ENCODE data around the gene SRD5A3.
"Not testable (repeated sequence)": the region's sequence is repeated elsewhere in the genome, so short reads cannot be mapped to it uniquely, and the experiment has no call there.

SRD5A3 gene

DNA sequence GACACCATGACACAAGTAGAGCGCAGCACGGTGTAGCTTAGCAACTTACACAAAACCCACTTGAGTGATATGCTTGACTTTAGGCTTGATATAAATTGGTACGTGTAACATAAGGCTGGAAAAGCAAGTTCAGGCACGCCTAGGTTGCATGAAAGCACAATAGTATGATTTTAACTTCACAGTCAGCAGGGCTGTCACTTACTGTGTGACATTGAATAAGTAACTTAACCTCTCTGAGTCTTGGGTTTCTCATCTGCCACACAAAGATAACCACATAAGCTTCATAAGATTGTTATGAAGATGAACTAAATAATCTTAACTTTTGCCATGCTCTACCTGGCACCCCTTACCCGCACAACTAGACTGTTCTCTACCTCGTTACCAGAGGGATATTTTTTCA is 9.5 kb downstream of the SRD5A3 start:
- DNase-seq, result no peak
- Mint-ChIP-seq H3K27ac (no peak overlapping the region), H3K4me1 (peaks cover 17% of the 10 kb centered on the region), H3K27me3 (no peaks in the 10 kb centered on the region), H3K4me3 (no peak overlapping the region), H3K9me3 (no peaks in the 10 kb centered on the region), H3K36me3 (ENCODE audit: low read depth) (peaks cover 26% of the 10 kb centered on the region)
- no peak for ATAC-seq

DNA sequence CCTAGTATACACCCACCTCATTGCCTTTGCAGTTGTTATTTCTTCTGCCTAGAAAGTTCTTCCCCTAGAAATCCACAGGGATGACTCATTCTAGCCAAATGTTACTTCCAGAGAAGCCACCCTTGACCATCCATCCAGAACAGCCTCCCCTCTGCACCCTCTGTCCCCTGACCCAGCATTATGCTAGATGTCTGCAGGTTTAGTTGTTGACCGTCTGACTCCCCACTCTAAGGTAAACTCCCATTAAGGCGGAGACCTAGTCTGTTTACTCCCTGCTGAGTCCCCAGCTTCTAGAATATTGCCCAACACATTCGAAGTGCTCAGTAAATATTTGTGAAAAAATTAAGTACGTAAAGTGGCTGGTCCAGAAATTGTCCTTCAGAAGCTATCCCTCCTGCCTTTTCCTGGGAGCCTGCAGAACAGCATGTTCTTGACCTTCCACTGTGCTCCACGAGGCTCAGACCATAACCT is 11.0 kb downstream of the SRD5A3 start:
- H3K9me3 Mint-ChIP-seq, result no peaks in the 10 kb centered on the region
- ATAC-seq (no peak), DNase-seq (no peak)
- H3K4me1 Mint-ChIP-seq, result peaks cover 17% of the 10 kb centered on the region
- no peak overlapping the region for H3K27ac Mint-ChIP-seq
- no peaks in the 10 kb centered on the region for H3K27me3 Mint-ChIP-seq
- peaks cover 22% of the 10 kb centered on the region for H3K36me3 Mint-ChIP-seq (ENCODE audit: low read depth)
- H3K4me3 Mint-ChIP-seq, result no peak overlapping the region

DNA sequence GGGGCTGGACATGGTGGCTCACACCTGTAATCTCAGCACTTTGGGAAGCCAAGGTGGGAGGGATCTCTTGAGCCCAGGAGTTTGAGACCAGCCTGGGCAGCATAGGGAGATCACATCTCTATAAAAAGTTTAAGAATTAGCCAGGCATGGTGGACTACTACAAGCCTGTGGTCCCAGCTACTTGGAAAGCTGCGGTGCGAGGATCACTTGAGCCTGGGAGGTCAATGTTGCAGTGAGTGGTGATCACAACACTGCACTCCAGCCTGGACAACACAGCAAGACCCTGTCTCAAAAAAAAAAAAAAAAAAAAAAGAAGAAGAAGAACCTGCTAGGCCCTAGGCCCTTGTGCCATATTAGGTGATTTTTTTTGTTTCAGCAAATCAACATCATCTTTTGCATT is 12.2 kb downstream of the SRD5A3 start:
- no peaks in the 10 kb centered on the region for H3K9me3 Mint-ChIP-seq
- H3K36me3 Mint-ChIP-seq (ENCODE audit: low read depth), result peaks cover 12% of the 10 kb centered on the region
- DNase-seq, result no peak
- peaks cover 16% of the 10 kb centered on the region for H3K4me1 Mint-ChIP-seq
- no peak overlapping the region for H3K4me3 Mint-ChIP-seq
- H3K27me3 Mint-ChIP-seq, result no peaks in the 10 kb centered on the region
- no peak overlapping the region for H3K27ac Mint-ChIP-seq
- peak; percentile 12 for ATAC-seq

DNA sequence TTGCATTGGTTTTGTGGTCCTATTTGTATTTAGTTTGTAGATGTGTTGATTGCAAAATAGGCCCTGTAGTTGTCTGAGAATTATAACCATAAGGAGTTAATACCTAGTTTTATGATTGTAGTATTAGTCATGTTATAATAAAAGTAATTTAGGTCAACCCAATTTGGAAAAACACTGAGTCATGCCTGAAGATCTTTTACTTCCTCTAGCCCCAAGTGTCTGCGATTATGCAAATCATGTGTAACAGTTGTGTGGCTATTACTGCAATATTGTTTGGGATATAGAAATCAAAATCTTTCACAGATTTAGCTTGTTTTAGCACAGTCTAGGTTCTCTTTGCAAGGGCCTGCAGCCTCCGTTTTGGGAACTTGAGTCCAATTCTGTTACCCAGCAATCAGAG is 12.6 kb downstream of the SRD5A3 start:
- peaks cover 8% of the 10 kb centered on the region for H3K36me3 Mint-ChIP-seq (ENCODE audit: low read depth)
- DNase-seq, result no peak
- no peak overlapping the region for H3K27ac Mint-ChIP-seq
- H3K27me3 Mint-ChIP-seq, result no peaks in the 10 kb centered on the region
- no peaks in the 10 kb centered on the region for H3K9me3 Mint-ChIP-seq
- H3K4me1 Mint-ChIP-seq, result peaks cover 16% of the 10 kb centered on the region
- peak; percentile 80 for ATAC-seq
- H3K4me3 Mint-ChIP-seq, result no peak overlapping the region

DNA sequence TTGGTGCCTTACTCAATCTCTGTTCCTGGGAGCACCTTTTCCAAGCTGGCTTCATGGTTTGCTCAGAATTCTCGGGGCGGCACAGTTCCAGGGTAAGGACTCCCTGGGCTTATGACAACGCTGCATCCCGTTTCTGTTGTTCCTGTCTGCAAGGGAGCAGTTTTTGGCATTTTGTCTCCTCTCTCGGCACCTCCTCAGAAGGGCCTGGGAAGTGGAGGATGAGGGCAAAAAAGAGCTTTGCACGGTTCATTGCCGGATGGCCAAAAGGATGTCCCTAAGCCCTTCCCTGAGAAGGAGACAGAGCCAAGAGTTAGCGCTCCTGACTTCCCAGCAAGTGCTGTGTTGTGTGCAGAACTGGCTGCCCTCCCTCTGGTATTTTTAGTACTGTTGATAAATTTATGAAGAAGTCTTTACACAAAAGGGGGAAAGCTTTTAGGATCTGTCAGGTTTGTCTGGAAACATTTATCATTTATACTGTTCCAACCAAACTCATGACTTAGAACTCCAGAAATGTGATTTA is 13.4 kb downstream of the SRD5A3 start:
- Mint-ChIP-seq H3K4me3 (no peak overlapping the region), H3K27me3 (no peaks in the 10 kb centered on the region), H3K9me3 (no peaks in the 10 kb centered on the region), H3K36me3 (ENCODE audit: low read depth) (peaks cover 6% of the 10 kb centered on the region), H3K4me1 (peaks cover 16% of the 10 kb centered on the region), H3K27ac (no peak overlapping the region)
- DNase-seq, result no peak
- no peak for ATAC-seq

DNA sequence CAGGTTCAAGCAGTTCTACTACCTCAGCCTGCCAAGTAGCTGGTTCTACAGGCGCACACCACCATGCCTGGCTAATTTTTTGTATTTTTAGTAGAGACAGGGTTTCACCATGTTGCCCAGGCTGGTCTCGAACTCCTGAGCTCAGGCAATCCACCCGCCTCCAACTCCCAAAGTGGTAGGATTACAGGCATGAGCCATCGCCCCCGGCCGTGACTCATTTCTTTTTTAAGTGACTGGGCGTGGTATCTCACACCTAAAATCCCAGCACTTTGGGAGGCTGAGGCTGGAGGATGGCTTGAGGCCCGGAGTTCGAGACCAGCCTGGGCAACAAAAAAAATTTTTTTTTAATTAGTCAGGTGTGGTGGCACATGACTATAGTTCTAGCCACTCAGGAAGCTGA is 16.9 kb downstream of the SRD5A3 start:
- H3K9me3 Mint-ChIP-seq; H3K36me3 Mint-ChIP-seq (ENCODE audit: low read depth); H3K4me3 Mint-ChIP-seq; H3K27me3 Mint-ChIP-seq; H3K27ac Mint-ChIP-seq; ATAC-seq; DNase-seq: not testable (repeated sequence)
- peaks cover 13% of the 10 kb centered on the region for H3K4me1 Mint-ChIP-seq

DNA sequence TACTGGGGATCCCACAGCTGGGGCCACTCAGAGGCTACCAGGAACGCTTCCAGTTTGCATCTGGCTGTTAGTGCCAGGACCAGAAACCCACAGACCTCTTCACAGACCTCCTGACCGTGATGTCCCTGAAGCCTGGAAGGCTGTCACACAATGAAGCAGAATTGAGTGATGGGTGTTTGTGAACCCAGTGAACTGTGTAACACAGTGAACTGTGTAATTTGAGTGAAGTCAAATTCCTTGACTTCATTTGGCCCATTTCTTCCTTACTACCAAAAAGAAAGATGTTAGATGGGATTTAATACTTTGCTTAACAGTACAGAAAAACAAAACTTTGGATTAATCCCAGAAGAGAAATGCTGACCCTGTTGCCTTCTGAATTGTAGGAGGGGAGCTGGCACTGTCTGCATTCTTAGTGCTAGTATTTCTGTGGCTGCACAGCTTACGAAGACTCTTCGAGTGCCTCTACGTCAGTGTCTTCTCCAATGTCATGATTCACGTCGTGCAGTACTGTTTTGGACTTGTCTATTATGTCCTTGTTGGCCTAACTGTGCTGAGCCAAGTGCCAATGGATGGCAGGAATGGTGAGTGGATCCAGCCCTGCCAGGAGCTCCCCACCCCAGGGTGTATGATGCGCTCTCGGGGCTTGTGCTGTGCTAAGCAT is 17.8 kb downstream of the SRD5A3 start:
- ATAC-seq, result no peak
- H3K27me3 Mint-ChIP-seq, result no peaks in the 10 kb centered on the region
- H3K36me3 Mint-ChIP-seq (ENCODE audit: low read depth), result peaks cover 9% of the 10 kb centered on the region
- peaks cover 6% of the 10 kb centered on the region for H3K4me1 Mint-ChIP-seq
- no peak overlapping the region for H3K4me3 Mint-ChIP-seq
- no peak for DNase-seq
- H3K9me3 Mint-ChIP-seq, result no peaks in the 10 kb centered on the region
- H3K27ac Mint-ChIP-seq, result no peak overlapping the region

DNA sequence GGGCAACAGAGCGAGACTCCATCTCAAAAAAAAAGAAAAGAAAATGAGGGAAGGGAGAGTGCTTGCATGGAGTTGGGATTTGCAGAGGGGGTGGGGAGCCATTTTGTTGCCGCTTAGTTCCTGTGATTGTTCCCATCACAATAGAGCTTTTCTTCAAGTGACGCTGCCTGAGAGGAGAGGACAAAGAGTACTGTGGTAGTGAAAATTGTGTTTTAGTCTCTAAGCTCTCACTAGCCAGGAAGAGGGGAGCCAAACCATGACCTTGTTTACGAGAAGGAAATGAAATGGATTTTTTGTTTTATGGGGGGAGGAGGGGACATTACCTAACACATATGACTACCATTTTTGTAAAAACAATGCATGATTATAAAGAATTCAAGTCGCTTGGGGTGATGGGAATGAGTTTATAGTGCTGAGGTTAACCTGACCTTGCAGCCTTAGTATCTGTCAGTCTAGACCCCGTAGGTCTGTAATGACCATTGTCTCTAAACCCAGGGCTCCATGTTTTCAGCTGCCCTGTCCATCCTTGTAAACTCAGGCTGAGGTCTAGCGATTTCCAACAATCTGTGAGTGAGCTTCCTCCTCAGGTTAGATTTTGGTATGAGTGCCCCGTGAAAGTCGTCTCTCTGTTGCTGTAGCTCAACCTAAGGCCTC is 18.8 kb downstream of the SRD5A3 start:
- H3K4me3 Mint-ChIP-seq, result no peak overlapping the region

DNA sequence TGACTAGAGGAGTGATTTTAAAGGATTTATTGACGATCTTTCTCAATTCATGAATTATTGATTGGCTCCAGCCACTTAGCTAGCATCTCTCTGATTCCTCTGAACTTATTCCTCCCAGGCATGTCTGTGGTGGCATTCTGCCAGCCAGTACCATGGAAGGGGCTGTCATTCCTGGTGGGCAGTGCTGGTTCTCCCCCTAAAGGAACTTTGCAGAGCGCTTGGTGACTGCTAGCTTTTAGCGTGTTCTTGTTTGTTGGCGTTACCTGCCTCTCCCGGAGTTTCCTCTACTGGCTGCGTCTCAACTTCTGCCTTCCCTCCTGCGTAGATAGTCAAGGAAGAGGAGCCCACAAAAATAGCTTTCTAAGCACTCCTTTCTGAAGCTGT is 19.3 kb downstream of the SRD5A3 start:
- Mint-ChIP-seq H3K4me1 (no peaks in the 10 kb centered on the region), H3K36me3 (ENCODE audit: low read depth) (peaks cover 16% of the 10 kb centered on the region), H3K27ac (no peak overlapping the region), H3K27me3 (no peaks in the 10 kb centered on the region), H3K4me3 (no peak overlapping the region), H3K9me3 (no peaks in the 10 kb centered on the region)
- ATAC-seq (no peak), DNase-seq (no peak)

More for the DNA sequence above, 18.8 kb downstream of the SRD5A3 start:
- Mint-ChIP-seq H3K27ac (no peak overlapping the region), H3K27me3 (no peaks in the 10 kb centered on the region), H3K9me3 (no peaks in the 10 kb centered on the region), H3K4me1 (no peaks in the 10 kb centered on the region), H3K36me3 (ENCODE audit: low read depth) (peaks cover 12% of the 10 kb centered on the region)
- ATAC-seq (no peak), DNase-seq (no peak)

DNA sequence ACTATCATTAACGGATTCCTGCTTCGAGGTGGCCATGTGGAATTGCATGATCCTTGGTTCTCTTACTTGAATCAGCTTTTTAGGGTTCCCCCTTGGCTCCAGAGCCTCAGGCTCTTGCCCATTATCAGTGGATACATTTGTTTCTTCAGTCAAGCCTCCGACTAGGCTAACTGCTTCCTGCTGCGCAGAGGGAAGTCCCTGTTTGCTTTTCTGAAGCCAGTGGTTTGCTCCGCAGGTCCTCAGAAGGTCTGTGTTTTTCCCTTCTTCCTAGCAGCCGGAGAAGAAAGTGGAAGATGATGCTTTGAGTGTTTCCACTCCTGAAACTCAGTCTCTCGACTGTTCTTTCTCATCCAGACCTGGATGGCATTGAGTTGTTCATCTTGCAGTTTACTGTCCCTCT is 20.6 kb downstream of the SRD5A3 start:
- ATAC-seq (no peak), DNase-seq (no peak)
- Mint-ChIP-seq H3K27ac (no peak overlapping the region), H3K9me3 (no peaks in the 10 kb centered on the region), H3K36me3 (ENCODE audit: low read depth) (peaks cover 16% of the 10 kb centered on the region), H3K4me3 (no peak overlapping the region), H3K27me3 (no peaks in the 10 kb centered on the region), H3K4me1 (no peaks in the 10 kb centered on the region)

DNA sequence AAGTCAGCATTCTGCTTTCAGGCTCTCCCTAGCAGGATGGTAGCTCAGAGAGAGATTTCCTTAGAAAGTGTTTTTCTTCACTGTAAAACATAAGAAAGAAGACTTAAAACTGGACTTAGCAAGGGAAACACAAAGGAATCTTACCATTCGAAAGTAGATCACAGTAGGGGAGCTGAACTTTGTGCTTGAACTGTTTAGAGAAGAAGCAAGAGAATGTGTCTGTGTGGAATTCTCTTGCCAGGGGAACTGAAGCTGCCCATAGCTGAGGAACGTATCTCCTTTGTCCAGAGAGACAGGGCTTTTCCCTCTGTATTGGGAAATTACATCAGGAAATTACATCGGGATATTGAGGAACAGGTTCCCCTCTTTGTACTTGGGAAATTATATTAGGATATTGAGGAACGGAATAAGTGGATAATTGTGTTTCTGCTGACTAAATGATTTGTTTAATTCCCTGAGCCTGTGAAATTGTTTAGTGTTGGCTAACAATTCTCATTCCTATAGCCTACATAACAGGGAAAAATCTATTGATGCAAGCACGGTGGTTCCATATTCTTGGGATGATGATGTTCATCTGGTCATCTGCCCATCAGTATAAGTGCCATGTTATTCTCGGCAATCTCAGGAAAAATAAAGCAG is 21.2 kb downstream of the SRD5A3 start:
- ATAC-seq (no peak), DNase-seq (no peak)
- Mint-ChIP-seq H3K36me3 (ENCODE audit: low read depth) (peaks cover 14% of the 10 kb centered on the region), H3K27me3 (no peaks in the 10 kb centered on the region), H3K9me3 (no peaks in the 10 kb centered on the region), H3K4me1 (no peaks in the 10 kb centered on the region), H3K4me3 (no peak overlapping the region), H3K27ac (no peak overlapping the region)

DNA sequence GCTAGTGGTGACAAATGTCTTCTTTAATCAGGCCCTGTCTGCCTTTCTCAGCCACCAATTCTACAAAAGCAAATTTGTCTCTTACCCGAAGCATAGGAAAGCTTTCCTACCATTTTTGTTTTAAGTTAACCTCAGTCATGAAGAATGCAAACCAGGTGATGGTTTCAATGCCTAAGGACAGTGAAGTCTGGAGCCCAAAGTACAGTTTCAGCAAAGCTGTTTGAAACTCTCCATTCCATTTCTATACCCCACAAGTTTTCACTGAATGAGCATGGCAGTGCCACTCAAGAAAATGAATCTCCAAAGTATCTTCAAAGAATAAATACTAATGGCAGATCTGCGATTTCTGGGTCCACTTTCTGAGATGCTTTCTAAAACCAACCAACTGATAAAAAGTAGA is 23.9 kb downstream of the SRD5A3 start:
- ATAC-seq, result no peak
- no peaks in the 10 kb centered on the region for H3K4me1 Mint-ChIP-seq
- no peak overlapping the region for H3K4me3 Mint-ChIP-seq
- no peaks in the 10 kb centered on the region for H3K9me3 Mint-ChIP-seq
- H3K27me3 Mint-ChIP-seq, result no peaks in the 10 kb centered on the region
- no peak for DNase-seq
- H3K36me3 Mint-ChIP-seq (ENCODE audit: low read depth), result peaks cover 9% of the 10 kb centered on the region
- H3K27ac Mint-ChIP-seq, result no peak overlapping the region

DNA sequence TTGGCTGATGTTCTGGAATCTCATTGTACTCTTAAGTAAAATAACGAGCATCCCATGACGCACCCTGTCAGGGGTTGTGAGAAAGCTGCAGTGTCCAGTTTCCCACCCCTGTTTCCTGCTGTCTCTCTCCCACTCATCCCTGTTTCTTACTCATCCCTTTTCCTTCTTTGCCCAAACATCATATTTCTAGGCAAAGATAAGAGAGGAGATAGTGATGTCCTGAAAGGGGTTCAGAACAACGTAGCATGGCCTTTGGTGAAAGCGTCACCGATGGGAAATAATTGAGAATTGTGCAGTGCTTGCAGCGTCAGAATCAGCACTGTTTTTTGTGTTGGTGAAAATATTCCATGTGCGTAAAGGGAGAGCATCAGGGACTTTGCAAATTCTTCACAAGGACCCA is 26.2 kb downstream of the SRD5A3 start:
- Mint-ChIP-seq H3K9me3 (no peaks in the 10 kb centered on the region), H3K27me3 (no peaks in the 10 kb centered on the region), H3K27ac (no peak overlapping the region), H3K4me1 (no peaks in the 10 kb centered on the region), H3K36me3 (ENCODE audit: low read depth) (peaks cover 9% of the 10 kb centered on the region), H3K4me3 (no peak overlapping the region)
- DNase-seq (no peak), ATAC-seq (no peak)

DNA sequence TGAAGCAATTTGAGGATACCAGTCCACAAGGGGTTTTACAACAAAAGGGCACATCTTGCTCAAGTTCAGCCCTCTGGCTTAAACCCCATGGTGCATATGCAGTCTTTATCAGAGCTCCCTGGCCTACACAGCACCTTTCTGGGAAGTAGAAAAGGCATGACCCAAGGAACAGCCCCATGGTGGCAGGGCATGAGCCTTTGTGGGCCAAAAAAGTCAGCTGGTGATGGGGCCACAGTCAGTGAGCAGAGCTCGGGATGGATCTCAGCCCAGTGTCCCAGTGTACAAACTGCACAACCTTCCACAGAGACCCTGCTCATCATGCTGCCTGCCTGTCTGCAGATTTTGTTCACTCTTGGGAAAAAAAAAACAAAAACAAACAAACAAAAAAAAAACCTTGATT is 27.4 kb downstream of the SRD5A3 start:
- Mint-ChIP-seq H3K36me3 (ENCODE audit: low read depth) (peaks cover 7% of the 10 kb centered on the region), H3K27me3 (no peaks in the 10 kb centered on the region), H3K9me3 (no peaks in the 10 kb centered on the region), H3K27ac (no peak overlapping the region), H3K4me1 (no peaks in the 10 kb centered on the region), H3K4me3 (no peak overlapping the region)
- DNase-seq, result no peak
- ATAC-seq, result no peak

DNA sequence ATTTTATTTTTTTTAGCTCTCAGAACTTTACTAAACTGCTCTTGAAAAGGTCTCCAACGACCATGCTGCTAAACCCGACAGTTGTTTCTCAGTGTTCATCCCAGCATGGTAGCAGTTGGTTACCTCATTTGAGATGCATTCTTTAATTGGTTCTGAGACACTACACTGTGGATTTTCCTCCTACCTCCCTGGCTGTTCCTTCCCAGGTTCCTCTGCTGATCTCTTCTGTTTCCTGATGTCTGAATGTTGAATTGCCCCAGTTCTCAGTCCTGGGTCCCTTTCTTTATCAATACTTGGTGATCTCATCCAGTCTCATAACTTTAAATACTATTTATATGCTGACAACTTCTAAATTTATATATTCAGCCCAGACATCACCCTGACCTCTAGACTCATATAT is 30.7 kb downstream of the SRD5A3 start:
- no peaks in the 10 kb centered on the region for H3K9me3 Mint-ChIP-seq
- H3K4me3 Mint-ChIP-seq, result no peak overlapping the region
- H3K36me3 Mint-ChIP-seq (ENCODE audit: low read depth), result no peaks in the 10 kb centered on the region
- no peak for DNase-seq
- no peaks in the 10 kb centered on the region for H3K4me1 Mint-ChIP-seq
- H3K27me3 Mint-ChIP-seq, result no peaks in the 10 kb centered on the region
- ATAC-seq, result no peak
- H3K27ac Mint-ChIP-seq, result no peak overlapping the region

Measured in activated naive CD8-positive, alpha-beta T cell treated with anti-CD3 and anti-CD28 coated beads, Interleukin-2, amount 50 U/mL, for 24 hours (primary cell).